Cardiac muscle cell (in vitro differentiated cells and primary cell): ENCODE data around the gene STOX1. TPM values are rescaled to one million over a fixed set of nuclear protein-coding genes. Genes with fewer than 3 reads are reported as not detected.
"Not testable (repeated sequence)": the region's sequence is repeated elsewhere in the genome, so short reads cannot be mapped to it uniquely, and the experiment has no call there.

Experiments used
- DNase-seq, 2 donors: peaks; one replicate each; pipeline versions ENCODE4 v3.0.0 to v3.0.0-alpha.2; 2010 to 2017; ENCODE audit warnings: low read depth in 1 of 2, low spot score in 1 of 2
- H3K27ac ChIP-seq: fragments of 200-600 bp; sonication (generic); 2 replicates; pipeline ENCODE4 v1.5.1; 2016
- H3K27me3 ChIP-seq: fragments of 200-600 bp; sonication (generic); 2 replicates; pipeline ENCODE4 v1.6.0; 2016; ENCODE audit warnings: control low read depth
- H3K36me3 ChIP-seq: fragments of 200-600 bp; sonication (generic); 2 replicates; pipeline ENCODE4 v1.5.1; 2016; ENCODE audit warnings: control low read depth
- H3K4me1 ChIP-seq: fragments of 200-600 bp; sonication (generic); 2 replicates; pipeline ENCODE4 v1.8.1; 2017; ENCODE audit warnings: low read depth, mild to moderate bottlenecking, mixed run types
- H3K4me3 ChIP-seq: fragments of 200-600 bp; sonication (generic); 2 replicates; pipeline ENCODE4 v1.5.1; 2016; ENCODE audit warnings: mild to moderate bottlenecking
- H3K9me3 ChIP-seq: fragments of 200-600 bp; sonication (generic); 2 replicates; pipeline ENCODE4 v1.5.1; 2017; ENCODE audit warnings: low read depth, mild to moderate bottlenecking, control low read depth
- polyA plus RNA-seq: library from polyadenylated mRNA; unstranded; fragments of >200 nt; fragmentation: Nextera tagmentation; extraction: Ambion mirVana; gene quantifications from 2 replicates; pipeline ENCODE4 v1.2.1, GENCODE V29; 2016
- total RNA-seq: library from RNA; depleted of rRNA; stranded (reverse); fragments of >200 nt; gene quantifications from 2 replicates; pipeline ENCODE4 v1.2.3, GENCODE V29; 2016
- TF ChIP-seq, protein P1 (sequence below): IDR thresholded peaks from 2 replicates; pipeline ENCODE4 v1.5.1; 2012; ENCODE audit warnings: low read depth, mild to moderate bottlenecking, low read length

The STOX1 gene
- total and polyA plus RNA-seq, 2 experiments from 2014 or later, result 6.0 to 6.7 TPM

- H3K9me3 ChIP-seq, result no peaks in the 10 kb centered on the region
- TF ChIP-seq, protein P1, sequence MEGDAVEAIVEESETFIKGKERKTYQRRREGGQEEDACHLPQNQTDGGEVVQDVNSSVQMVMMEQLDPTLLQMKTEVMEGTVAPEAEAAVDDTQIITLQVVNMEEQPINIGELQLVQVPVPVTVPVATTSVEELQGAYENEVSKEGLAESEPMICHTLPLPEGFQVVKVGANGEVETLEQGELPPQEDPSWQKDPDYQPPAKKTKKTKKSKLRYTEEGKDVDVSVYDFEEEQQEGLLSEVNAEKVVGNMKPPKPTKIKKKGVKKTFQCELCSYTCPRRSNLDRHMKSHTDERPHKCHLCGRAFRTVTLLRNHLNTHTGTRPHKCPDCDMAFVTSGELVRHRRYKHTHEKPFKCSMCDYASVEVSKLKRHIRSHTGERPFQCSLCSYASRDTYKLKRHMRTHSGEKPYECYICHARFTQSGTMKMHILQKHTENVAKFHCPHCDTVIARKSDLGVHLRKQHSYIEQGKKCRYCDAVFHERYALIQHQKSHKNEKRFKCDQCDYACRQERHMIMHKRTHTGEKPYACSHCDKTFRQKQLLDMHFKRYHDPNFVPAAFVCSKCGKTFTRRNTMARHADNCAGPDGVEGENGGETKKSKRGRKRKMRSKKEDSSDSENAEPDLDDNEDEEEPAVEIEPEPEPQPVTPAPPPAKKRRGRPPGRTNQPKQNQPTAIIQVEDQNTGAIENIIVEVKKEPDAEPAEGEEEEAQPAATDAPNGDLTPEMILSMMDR, result no peak
- H3K4me3 ChIP-seq, result no peak overlapping the region
- no peak for DNase-seq
- H3K27ac ChIP-seq, result no peak overlapping the region
- H3K27me3 ChIP-seq, result no peaks in the 10 kb centered on the region
- H3K36me3 ChIP-seq, result no peaks in the 10 kb centered on the region
- peaks cover 5% of the 10 kb centered on the region for H3K4me1 ChIP-seq
Observed at GRCh38 chr10:68861253-68861652, 33.9 kb downstream of the STOX1 start.

DNA sequence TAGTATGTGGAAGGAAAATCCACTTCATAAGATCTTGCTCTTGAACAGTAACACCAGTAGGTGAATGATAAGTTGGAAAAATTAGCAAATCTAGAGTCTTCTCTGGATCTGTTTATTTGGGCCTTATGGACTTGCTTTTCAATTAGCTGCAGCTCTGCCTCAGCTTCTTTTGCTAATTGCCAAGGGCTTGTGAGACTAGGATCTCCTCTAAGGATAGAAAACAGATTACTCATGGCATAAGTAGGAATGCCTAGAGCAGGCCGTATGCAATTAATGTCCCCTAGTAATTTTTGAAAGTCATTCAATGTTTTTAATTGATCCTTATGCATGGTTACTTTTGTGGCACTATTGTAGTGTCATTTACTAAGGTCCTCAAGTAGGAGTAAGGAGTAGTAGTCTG is 37.3 kb downstream of the STOX1 start:
- no peaks in the 10 kb centered on the region for H3K9me3 ChIP-seq
- H3K27me3 ChIP-seq, result no peaks in the 10 kb centered on the region
- no peaks in the 10 kb centered on the region for H3K4me1 ChIP-seq
- TF ChIP-seq, protein P1, result no peak
- H3K27ac ChIP-seq, result no peak overlapping the region
- no peaks in the 10 kb centered on the region for H3K36me3 ChIP-seq
- no peak overlapping the region for H3K4me3 ChIP-seq
- DNase-seq, result no peak

- peaks cover 21% of the 10 kb centered on the region for H3K4me1 ChIP-seq
- H3K36me3 ChIP-seq, H3K9me3 ChIP-seq, H3K27ac ChIP-seq, H3K27me3 ChIP-seq, DNase-seq, H3K4me3 ChIP-seq: not testable (repeated sequence)
Observed at GRCh38 chr10:68868173-68868572, 40.8 kb downstream of the STOX1 start.

GRCh38 chr10:68869623-68870022 is 42.3 kb downstream of the STOX1 start:
- H3K9me3 ChIP-seq, result no peaks in the 10 kb centered on the region
- peak in 1 of 2 donors; percentile 47 for DNase-seq
- no peaks in the 10 kb centered on the region for H3K27me3 ChIP-seq
- H3K27ac ChIP-seq, result peak overlapping the region; percentile 98
- TF ChIP-seq, protein P1, result no peak
- H3K4me1 ChIP-seq, result peaks cover 21% of the 10 kb centered on the region
- no peak overlapping the region for H3K4me3 ChIP-seq
- H3K36me3 ChIP-seq, result no peaks in the 10 kb centered on the region

DNA sequence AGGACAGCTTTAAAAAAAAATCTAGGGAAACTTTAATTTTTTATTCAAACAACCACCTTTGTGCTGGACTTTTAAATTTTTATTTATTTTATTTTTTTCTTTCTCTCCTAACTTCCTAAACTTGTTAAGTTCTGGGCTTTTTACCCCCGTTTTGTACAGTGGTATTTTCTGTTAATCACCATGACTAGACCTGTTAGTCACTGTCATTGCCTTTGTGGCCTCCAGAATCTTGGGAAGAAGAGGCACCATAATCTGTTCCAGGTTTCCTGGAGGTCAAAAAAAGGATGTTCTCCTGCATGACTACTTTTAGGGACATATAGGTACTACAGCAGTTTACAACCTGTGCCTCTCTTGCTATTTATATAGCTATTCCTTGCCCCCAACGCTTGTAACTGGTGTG is 42.7 kb downstream of the STOX1 start:
- Histone ChIP-seq H3K9me3 (no peaks in the 10 kb centered on the region), H3K27ac (peak overlapping the region; percentile 98), H3K4me3 (no peak overlapping the region), H3K27me3 (no peaks in the 10 kb centered on the region), H3K36me3 (no peaks in the 10 kb centered on the region), H3K4me1 (peaks cover 21% of the 10 kb centered on the region)
- TF ChIP-seq, protein P1, result no peak
- no peak for DNase-seq

GRCh38 chr10:68870545-68871104 is 43.3 kb downstream of the STOX1 start:
- Histone ChIP-seq H3K36me3 (no peaks in the 10 kb centered on the region), H3K4me3 (no peak overlapping the region), H3K27ac (peak overlapping the region; percentile 98), H3K4me1 (peaks cover 21% of the 10 kb centered on the region), H3K9me3 (no peaks in the 10 kb centered on the region), H3K27me3 (no peaks in the 10 kb centered on the region)
- TF ChIP-seq, protein P1, result no peak
- no peak for DNase-seq
